Measurements from ENCODE around the gene SH2D4B. TPM values are rescaled to one million over a fixed set of nuclear protein-coding genes. Genes with fewer than 3 reads are reported as not detected.

SH2D4B gene
- polyA plus RNA-seq, 4 donors, result 0.03 to 0.09 TPM; not detected in 2

GRCh38 chr10:80669485-80669884, 131.8 kb downstream of the SH2D4B start:
- no peaks in the 10 kb centered on the region for H3K9me3 ChIP-seq (ENCODE audit: control insufficient read depth in 2 of 2, insufficient read depth in 1 of 2, low read depth in 1 of 2, low read length in 1 of 2)
- no peak for FAIRE-seq

GRCh38 chr10:80670774-80671173, 133.1 kb downstream of the SH2D4B start:
- DNase-seq (no peak), FAIRE-seq (no peak)
- H3K36me3 ChIP-seq (ENCODE audit: control insufficient read depth in 3 of 3, insufficient read depth in 2 of 3, low read depth in 1 of 3, low read length in 3 of 3), result no peaks in the 10 kb centered on the region
- no peaks in the 10 kb centered on the region for H3K4me1 ChIP-seq (ENCODE audit: control insufficient read depth in 3 of 3, insufficient read depth in 2 of 3, low read depth in 1 of 3, low read length in 2 of 3)
- H3K27ac ChIP-seq (ENCODE audit: low read depth in 1 of 3, low read length in 2 of 3), result no peak overlapping the region
- no peaks in the 10 kb centered on the region for H3K9me3 ChIP-seq (ENCODE audit: control insufficient read depth in 2 of 2, insufficient read depth in 1 of 2, low read depth in 1 of 2, low read length in 1 of 2)
- peaks cover 0 to 3% (median 0%) of the 10 kb centered on the region in 3 donors for H3K27me3 ChIP-seq (ENCODE audit: control insufficient read depth in 3 of 3, insufficient read depth in 3 of 3, low read length in 3 of 3)
- no peak overlapping the region for H3K4me3 ChIP-seq (ENCODE audit: low read depth in 1 of 3, low read length in 3 of 3)
- WGBS, 3 donors, result 82 to 86% (median 84%) methylated on average over 6 of the region's 6 CpGs

More at GRCh38 chr10:80669485-80669884, 131.8 kb downstream of the SH2D4B start:
- Histone ChIP-seq H3K27ac (ENCODE audit: low read depth in 1 of 3, low read length in 2 of 3) (no peak overlapping the region), H3K4me1 (ENCODE audit: control insufficient read depth in 3 of 3, insufficient read depth in 2 of 3, low read depth in 1 of 3, low read length in 2 of 3) (no peaks in the 10 kb centered on the region), H3K27me3 (ENCODE audit: control insufficient read depth in 3 of 3, insufficient read depth in 3 of 3, low read length in 3 of 3) (peaks cover 0 to 3% (median 0%) of the 10 kb centered on the region in 3 donors), H3K36me3 (ENCODE audit: control insufficient read depth in 3 of 3, insufficient read depth in 2 of 3, low read depth in 1 of 3, low read length in 3 of 3) (no peaks in the 10 kb centered on the region), H3K4me3 (ENCODE audit: low read depth in 1 of 3, low read length in 3 of 3) (no peak overlapping the region)
- DNase-seq, result no peak
- 90 to 92% (median 90%) methylated on average over 2 of the region's 2 CpGs for WGBS, 3 donors

- Histone ChIP-seq H3K4me1 (ENCODE audit: control insufficient read depth in 3 of 3, insufficient read depth in 2 of 3, low read depth in 1 of 3, low read length in 2 of 3) (no peaks in the 10 kb centered on the region), H3K27ac (ENCODE audit: low read depth in 1 of 3, low read length in 2 of 3) (no peak overlapping the region), H3K27me3 (ENCODE audit: control insufficient read depth in 3 of 3, insufficient read depth in 3 of 3, low read length in 3 of 3) (no peaks in the 10 kb centered on the region), H3K9me3 (ENCODE audit: control insufficient read depth in 2 of 2, insufficient read depth in 1 of 2, low read depth in 1 of 2, low read length in 1 of 2) (no peaks in the 10 kb centered on the region), H3K4me3 (ENCODE audit: low read depth in 1 of 3, low read length in 3 of 3) (no peak overlapping the region), H3K36me3 (ENCODE audit: control insufficient read depth in 3 of 3, insufficient read depth in 2 of 3, low read depth in 1 of 3, low read length in 3 of 3) (no peaks in the 10 kb centered on the region)
- WGBS, 3 donors, result 73 to 77% (median 75%) methylated on average over 5 of the region's 5 CpGs
- DNase-seq (no peak), FAIRE-seq (no peak)
Measured at GRCh38 chr10:80671847-80672246, 134.1 kb downstream of the SH2D4B start.

- Histone ChIP-seq H3K4me3 (ENCODE audit: low read depth in 1 of 3, low read length in 3 of 3) (no peak overlapping the region), H3K36me3 (ENCODE audit: control insufficient read depth in 3 of 3, insufficient read depth in 2 of 3, low read depth in 1 of 3, low read length in 3 of 3) (no peaks in the 10 kb centered on the region), H3K4me1 (ENCODE audit: control insufficient read depth in 3 of 3, insufficient read depth in 2 of 3, low read depth in 1 of 3, low read length in 2 of 3) (no peaks in the 10 kb centered on the region), H3K27me3 (ENCODE audit: control insufficient read depth in 3 of 3, insufficient read depth in 3 of 3, low read length in 3 of 3) (no peaks in the 10 kb centered on the region), H3K9me3 (ENCODE audit: control insufficient read depth in 2 of 2, insufficient read depth in 1 of 2, low read depth in 1 of 2, low read length in 1 of 2) (no peaks in the 10 kb centered on the region), H3K27ac (ENCODE audit: low read depth in 1 of 3, low read length in 2 of 3) (no peak overlapping the region)
- no peak for FAIRE-seq
- no peak for DNase-seq
- 76 to 80% (median 78%) methylated on average over 3 of the region's 3 CpGs for WGBS, 3 donors
Measured at GRCh38 chr10:80672613-80673012, 134.9 kb downstream of the SH2D4B start.

GRCh38 chr10:80674809-80675208, 137.1 kb downstream of the SH2D4B start:
- no peaks in the 10 kb centered on the region for H3K36me3 ChIP-seq (ENCODE audit: control insufficient read depth in 3 of 3, insufficient read depth in 2 of 3, low read depth in 1 of 3, low read length in 3 of 3)
- H3K4me3 ChIP-seq (ENCODE audit: low read depth in 1 of 3, low read length in 3 of 3), result no peak overlapping the region
- DNase-seq (no peak), FAIRE-seq (no peak)
- H3K27me3 ChIP-seq (ENCODE audit: control insufficient read depth in 3 of 3, insufficient read depth in 3 of 3, low read length in 3 of 3), result no peaks in the 10 kb centered on the region
- no peak overlapping the region for H3K27ac ChIP-seq (ENCODE audit: low read depth in 1 of 3, low read length in 2 of 3)
- H3K4me1 ChIP-seq (ENCODE audit: control insufficient read depth in 3 of 3, insufficient read depth in 2 of 3, low read depth in 1 of 3, low read length in 2 of 3), result no peaks in the 10 kb centered on the region
- 59 to 67% (median 63%) methylated on average over 1 of the region's 1 CpG for WGBS, 3 donors
- H3K9me3 ChIP-seq (ENCODE audit: control insufficient read depth in 2 of 2, insufficient read depth in 1 of 2, low read depth in 1 of 2, low read length in 1 of 2), result no peaks in the 10 kb centered on the region

- Histone ChIP-seq H3K27ac (ENCODE audit: low read depth in 1 of 3, low read length in 2 of 3) (no peak overlapping the region), H3K4me1 (ENCODE audit: control insufficient read depth in 3 of 3, insufficient read depth in 2 of 3, low read depth in 1 of 3, low read length in 2 of 3) (peaks cover 0 to 6% (median 0%) of the 10 kb centered on the region in 3 donors), H3K9me3 (ENCODE audit: control insufficient read depth in 2 of 2, insufficient read depth in 1 of 2, low read depth in 1 of 2, low read length in 1 of 2) (no peaks in the 10 kb centered on the region), H3K27me3 (ENCODE audit: control insufficient read depth in 3 of 3, insufficient read depth in 3 of 3, low read length in 3 of 3) (no peaks in the 10 kb centered on the region), H3K36me3 (ENCODE audit: control insufficient read depth in 3 of 3, insufficient read depth in 2 of 3, low read depth in 1 of 3, low read length in 3 of 3) (no peaks in the 10 kb centered on the region), H3K4me3 (ENCODE audit: low read depth in 1 of 3, low read length in 3 of 3) (no peak overlapping the region)
- FAIRE-seq (no peak), DNase-seq (no peak)
- WGBS, 3 donors, result 70 to 84% (median 83%) methylated on average over 1 of the region's 1 CpG
Measured at GRCh38 chr10:80681142-80681541, 143.4 kb downstream of the SH2D4B start.

- Histone ChIP-seq H3K27me3 (ENCODE audit: control insufficient read depth in 3 of 3, insufficient read depth in 3 of 3, low read length in 3 of 3) (no peaks in the 10 kb centered on the region), H3K27ac (ENCODE audit: low read depth in 1 of 3, low read length in 2 of 3) (no peak overlapping the region), H3K4me3 (ENCODE audit: low read depth in 1 of 3, low read length in 3 of 3) (no peak overlapping the region), H3K4me1 (ENCODE audit: control insufficient read depth in 3 of 3, insufficient read depth in 2 of 3, low read depth in 1 of 3, low read length in 2 of 3) (peaks cover 0 to 6% (median 0%) of the 10 kb centered on the region in 3 donors), H3K36me3 (ENCODE audit: control insufficient read depth in 3 of 3, insufficient read depth in 2 of 3, low read depth in 1 of 3, low read length in 3 of 3) (no peaks in the 10 kb centered on the region), H3K9me3 (ENCODE audit: control insufficient read depth in 2 of 2, insufficient read depth in 1 of 2, low read depth in 1 of 2, low read length in 1 of 2) (no peaks in the 10 kb centered on the region)
- FAIRE-seq (no peak), DNase-seq (peak; percentile 44 to 45)
- 43 to 49% (median 47%) methylated on average over 1 of the region's 1 CpG for WGBS, 3 donors
Measured at GRCh38 chr10:80684259-80684658, 146.6 kb downstream of the SH2D4B start.

- Histone ChIP-seq H3K27me3 (ENCODE audit: control insufficient read depth in 3 of 3, insufficient read depth in 3 of 3, low read length in 3 of 3) (no peaks in the 10 kb centered on the region), H3K4me1 (ENCODE audit: control insufficient read depth in 3 of 3, insufficient read depth in 2 of 3, low read depth in 1 of 3, low read length in 2 of 3) (peaks cover 0 to 6% (median 0%) of the 10 kb centered on the region in 3 donors), H3K9me3 (ENCODE audit: control insufficient read depth in 2 of 2, insufficient read depth in 1 of 2, low read depth in 1 of 2, low read length in 1 of 2) (no peaks in the 10 kb centered on the region), H3K4me3 (ENCODE audit: low read depth in 1 of 3, low read length in 3 of 3) (no peak overlapping the region), H3K36me3 (ENCODE audit: control insufficient read depth in 3 of 3, insufficient read depth in 2 of 3, low read depth in 1 of 3, low read length in 3 of 3) (no peaks in the 10 kb centered on the region), H3K27ac (ENCODE audit: low read depth in 1 of 3, low read length in 2 of 3) (no peak overlapping the region)
- 35 to 61% (median 41%) methylated on average over 4 of the region's 4 CpGs for WGBS, 3 donors
- DNase-seq (peak; percentile 28 to 66), FAIRE-seq (no peak)
Measured at GRCh38 chr10:80685355-80685754, 147.7 kb downstream of the SH2D4B start.

- Histone ChIP-seq H3K9me3 (ENCODE audit: control insufficient read depth in 2 of 2, insufficient read depth in 1 of 2, low read depth in 1 of 2, low read length in 1 of 2) (no peaks in the 10 kb centered on the region), H3K36me3 (ENCODE audit: control insufficient read depth in 3 of 3, insufficient read depth in 2 of 3, low read depth in 1 of 3, low read length in 3 of 3) (no peaks in the 10 kb centered on the region), H3K27me3 (ENCODE audit: control insufficient read depth in 3 of 3, insufficient read depth in 3 of 3, low read length in 3 of 3) (no peaks in the 10 kb centered on the region), H3K27ac (ENCODE audit: low read depth in 1 of 3, low read length in 2 of 3) (no peak overlapping the region), H3K4me3 (ENCODE audit: low read depth in 1 of 3, low read length in 3 of 3) (no peak overlapping the region), H3K4me1 (ENCODE audit: control insufficient read depth in 3 of 3, insufficient read depth in 2 of 3, low read depth in 1 of 3, low read length in 2 of 3) (peaks cover 0 to 6% (median 0%) of the 10 kb centered on the region in 3 donors)
- WGBS, 3 donors, result 60 to 72% (median 66%) methylated on average over 6 of the region's 6 CpGs
- DNase-seq (no peak), FAIRE-seq (no peak)
Measured at GRCh38 chr10:80686734-80687475, 149.2 kb downstream of the SH2D4B start.
